MM.1S (cell line): ENCODE measurements around the gene LHX4.

Experiments used
- CTCF ChIP-seq: fragments of 300-600 bp; sonication (generic); IDR thresholded peaks from 2 replicates; pipeline ENCODE4 v1.5.1; 2016; ENCODE audit warnings: antibody characterized with exemption, low read length, mixed read lengths
- EZH2phosphoT487 ChIP-seq: fragments of 300-600 bp; sonication (generic); IDR thresholded peaks from 2 replicates; pipeline ENCODE4 v1.6.1; 2018; ENCODE audit warnings: antibody characterized with exemption, low read length

- TF ChIP-seq CTCF (no peak), EZH2phosphoT487 (no peak)
Measured at GRCh38 chr1:180281490-180281889, 51.4 kb downstream of the LHX4 start.
